ENCODE measurements around the gene HSPA4. TPM values are rescaled to one million over a fixed set of nuclear protein-coding genes. Genes with fewer than 3 reads are reported as not detected.
"Not testable (repeated sequence)": the region's sequence is repeated elsewhere in the genome, so short reads cannot be mapped to it uniquely, and the experiment has no call there.

HSPA4 gene
- total RNA-seq, 2 experiments from 2014 or later, result 88.2 to 94.6 TPM

GRCh38 chr5:133123297-133123696, 71.5 kb downstream of the HSPA4 start:
- Mint-ChIP-seq H3K4me3 (no peak overlapping the region), H3K9me3 (no peaks in the 10 kb centered on the region), H3K27me3 (no peaks in the 10 kb centered on the region), H3K27ac (no peak overlapping the region), H3K36me3 (ENCODE audit: low read depth) (no peaks in the 10 kb centered on the region), H3K4me1 (no peaks in the 10 kb centered on the region)
- DNase-seq, result no peak
- ChIA-PET POLR2A (no interaction called here), CTCF (interaction anchor here (1.1 kb wide), 1 partner anchor 164 kb away, joined by 4 read pairs; no protein-coding TSS in a partner anchor)

GRCh38 chr5:133124891-133125290, 73.1 kb downstream of the HSPA4 start:
- Mint-ChIP-seq H3K4me1 (no peaks in the 10 kb centered on the region), H3K4me3 (no peak overlapping the region), H3K9me3 (no peaks in the 10 kb centered on the region), H3K27ac (no peak overlapping the region), H3K36me3 (ENCODE audit: low read depth) (no peaks in the 10 kb centered on the region), H3K27me3 (no peaks in the 10 kb centered on the region)
- ChIA-PET CTCF (no interaction called here), POLR2A (no interaction called here)
- no peak for DNase-seq

- no peak for DNase-seq
- Mint-ChIP-seq H3K27ac (no peak overlapping the region), H3K4me3 (no peak overlapping the region), H3K27me3 (no peaks in the 10 kb centered on the region), H3K4me1 (no peaks in the 10 kb centered on the region), H3K9me3 (no peaks in the 10 kb centered on the region), H3K36me3 (ENCODE audit: low read depth) (no peaks in the 10 kb centered on the region)
- POLR2A ChIA-PET, result interaction anchor here (0.6 kb wide), 1 partner anchor 10 kb away, joined by 3 read pairs; no protein-coding TSS in a partner anchor
- CTCF ChIA-PET, result no interaction called here
These were observed 76.3 kb downstream of the HSPA4 start for GRCh38 chr5:133128066-133128465.

GRCh38 chr5:133129289-133129688, 77.5 kb downstream of the HSPA4 start:
- H3K27me3 Mint-ChIP-seq, result no peaks in the 10 kb centered on the region
- no peak for DNase-seq
- no peaks in the 10 kb centered on the region for H3K9me3 Mint-ChIP-seq
- ChIA-PET POLR2A (no interaction called here), CTCF (no interaction called here)
- H3K27ac Mint-ChIP-seq, result no peak overlapping the region
- H3K36me3 Mint-ChIP-seq (ENCODE audit: low read depth), result no peaks in the 10 kb centered on the region
- H3K4me3 Mint-ChIP-seq, result no peak overlapping the region
- H3K4me1 Mint-ChIP-seq, result no peaks in the 10 kb centered on the region

GRCh38 chr5:133129950-133130349, 78.1 kb downstream of the HSPA4 start:
- H3K9me3 Mint-ChIP-seq, result no peaks in the 10 kb centered on the region
- no peak overlapping the region for H3K27ac Mint-ChIP-seq
- POLR2A ChIA-PET, result no interaction called here
- no peak overlapping the region for H3K4me3 Mint-ChIP-seq
- no peaks in the 10 kb centered on the region for H3K27me3 Mint-ChIP-seq
- CTCF ChIA-PET, result interaction anchor here (1.0 kb wide), 1 partner anchor 202 kb away, joined by 3 read pairs; no protein-coding TSS in a partner anchor
- DNase-seq, result no peak
- no peaks in the 10 kb centered on the region for H3K4me1 Mint-ChIP-seq
- H3K36me3 Mint-ChIP-seq (ENCODE audit: low read depth), result no peaks in the 10 kb centered on the region

GRCh38 chr5:133130387-133131118, 78.7 kb downstream of the HSPA4 start:
- Mint-ChIP-seq H3K9me3 (no peaks in the 10 kb centered on the region), H3K27me3 (no peaks in the 10 kb centered on the region), H3K36me3 (ENCODE audit: low read depth) (no peaks in the 10 kb centered on the region), H3K4me1 (no peaks in the 10 kb centered on the region), H3K27ac (no peak overlapping the region), H3K4me3 (no peak overlapping the region)
- ChIA-PET POLR2A (no interaction called here), CTCF (interaction anchor here (1.0 kb wide), 1 partner anchor 201 kb away, joined by 3 read pairs; no protein-coding TSS in a partner anchor)
- DNase-seq, result no peak

- ChIA-PET POLR2A (no interaction called here), CTCF (no interaction called here)
- Mint-ChIP-seq H3K27ac (no peak overlapping the region), H3K36me3 (ENCODE audit: low read depth) (no peaks in the 10 kb centered on the region), H3K4me1 (no peaks in the 10 kb centered on the region), H3K27me3 (peaks cover 11% of the 10 kb centered on the region), H3K4me3 (no peak overlapping the region), H3K9me3 (no peaks in the 10 kb centered on the region)
- DNase-seq, result no peak
These were observed 80.9 kb downstream of the HSPA4 start for GRCh38 chr5:133132717-133133116.

GRCh38 chr5:133133241-133133640, 81.4 kb downstream of the HSPA4 start:
- H3K4me1 Mint-ChIP-seq, CTCF ChIA-PET: not testable (repeated sequence)

GRCh38 chr5:133136890-133137289, 85.1 kb downstream of the HSPA4 start:
- H3K9me3 Mint-ChIP-seq; POLR2A ChIA-PET; H3K27ac Mint-ChIP-seq; H3K4me1 Mint-ChIP-seq; H3K4me3 Mint-ChIP-seq; H3K36me3 Mint-ChIP-seq (ENCODE audit: low read depth); CTCF ChIA-PET; DNase-seq: not testable (repeated sequence)
- H3K27me3 Mint-ChIP-seq, result peaks cover 11% of the 10 kb centered on the region

More at GRCh38 chr5:133133241-133133640, 81.4 kb downstream of the HSPA4 start:
- H3K4me3 Mint-ChIP-seq; POLR2A ChIA-PET; H3K27ac Mint-ChIP-seq; H3K36me3 Mint-ChIP-seq (ENCODE audit: low read depth); H3K9me3 Mint-ChIP-seq; DNase-seq: not testable (repeated sequence)
- H3K27me3 Mint-ChIP-seq, result peaks cover 11% of the 10 kb centered on the region

GRCh38 chr5:133140311-133140710, 88.5 kb downstream of the HSPA4 start:
- no peak for DNase-seq
- H3K27me3 Mint-ChIP-seq, result peaks cover 11% of the 10 kb centered on the region
- ChIA-PET POLR2A (no interaction called here), CTCF (no interaction called here)
- H3K4me3 Mint-ChIP-seq, result no peak overlapping the region
- H3K9me3 Mint-ChIP-seq, result no peaks in the 10 kb centered on the region
- no peaks in the 10 kb centered on the region for H3K36me3 Mint-ChIP-seq (ENCODE audit: low read depth)
- H3K27ac Mint-ChIP-seq, result no peak overlapping the region
- no peaks in the 10 kb centered on the region for H3K4me1 Mint-ChIP-seq

GRCh38 chr5:133141746-133142145, 89.9 kb downstream of the HSPA4 start:
- no peaks in the 10 kb centered on the region for H3K4me1 Mint-ChIP-seq
- POLR2A ChIA-PET, result no interaction called here
- no peak for DNase-seq
- H3K27me3 Mint-ChIP-seq, result peaks cover 2% of the 10 kb centered on the region
- no peak overlapping the region for H3K27ac Mint-ChIP-seq
- H3K4me3 Mint-ChIP-seq, result no peak overlapping the region
- no peaks in the 10 kb centered on the region for H3K36me3 Mint-ChIP-seq (ENCODE audit: low read depth)
- CTCF ChIA-PET, result no interaction called here
- no peaks in the 10 kb centered on the region for H3K9me3 Mint-ChIP-seq

- no peak overlapping the region for H3K4me3 Mint-ChIP-seq
- no peak for DNase-seq
- no peaks in the 10 kb centered on the region for H3K27me3 Mint-ChIP-seq
- no peaks in the 10 kb centered on the region for H3K9me3 Mint-ChIP-seq
- ChIA-PET POLR2A (no interaction called here), CTCF (no interaction called here)
- no peaks in the 10 kb centered on the region for H3K36me3 Mint-ChIP-seq (ENCODE audit: low read depth)
- H3K27ac Mint-ChIP-seq, result no peak overlapping the region
- no peaks in the 10 kb centered on the region for H3K4me1 Mint-ChIP-seq
These were observed 91.0 kb downstream of the HSPA4 start for GRCh38 chr5:133142782-133143181.

GRCh38 chr5:133144245-133144981, 92.6 kb downstream of the HSPA4 start:
- Mint-ChIP-seq H3K36me3 (ENCODE audit: low read depth) (no peaks in the 10 kb centered on the region), H3K4me1 (no peaks in the 10 kb centered on the region), H3K27ac (no peak overlapping the region), H3K9me3 (no peaks in the 10 kb centered on the region), H3K27me3 (no peaks in the 10 kb centered on the region), H3K4me3 (no peak overlapping the region)
- CTCF ChIA-PET, result no interaction called here
- POLR2A ChIA-PET, result no interaction called here
- no peak for DNase-seq
